HUES6 (cell line): Measurements from ENCODE around the gene UBXN2A.

ENCODE experiments used
- H3K27ac ChIP-seq: 2 replicates; pipeline ENCODE4 v1.7.0; 2013; ENCODE audit warnings: low read depth, mild to moderate bottlenecking, low read length, inconsistent platforms
- H3K27me3 ChIP-seq: 2 replicates; pipeline ENCODE4 v1.6.1; 2013; ENCODE audit warnings: low read length; ENCODE audit not compliant: control insufficient read depth, insufficient read depth
- H3K36me3 ChIP-seq: 2 replicates; pipeline ENCODE4 v1.6.1; 2013; ENCODE audit warnings: low read length; ENCODE audit not compliant: control insufficient read depth, insufficient read depth
- H3K4me1 ChIP-seq: 2 replicates; pipeline ENCODE4 v1.6.1; 2013; ENCODE audit warnings: low read length; ENCODE audit not compliant: control insufficient read depth, insufficient read depth
- H3K4me3 ChIP-seq: 2 replicates; pipeline ENCODE4 v1.5.1; 2013; ENCODE audit warnings: low read depth, low read length
- H3K9ac ChIP-seq: one replicate; pipeline ENCODE4 v1.6.1; 2013; ENCODE audit warnings: mild to moderate bottlenecking, low read length
- H3K9me3 ChIP-seq: 2 replicates; pipeline ENCODE4 v1.6.1; 2013; ENCODE audit warnings: low read depth, low read length; ENCODE audit not compliant: control insufficient read depth, insufficient read depth

UBXN2A gene

DNA sequence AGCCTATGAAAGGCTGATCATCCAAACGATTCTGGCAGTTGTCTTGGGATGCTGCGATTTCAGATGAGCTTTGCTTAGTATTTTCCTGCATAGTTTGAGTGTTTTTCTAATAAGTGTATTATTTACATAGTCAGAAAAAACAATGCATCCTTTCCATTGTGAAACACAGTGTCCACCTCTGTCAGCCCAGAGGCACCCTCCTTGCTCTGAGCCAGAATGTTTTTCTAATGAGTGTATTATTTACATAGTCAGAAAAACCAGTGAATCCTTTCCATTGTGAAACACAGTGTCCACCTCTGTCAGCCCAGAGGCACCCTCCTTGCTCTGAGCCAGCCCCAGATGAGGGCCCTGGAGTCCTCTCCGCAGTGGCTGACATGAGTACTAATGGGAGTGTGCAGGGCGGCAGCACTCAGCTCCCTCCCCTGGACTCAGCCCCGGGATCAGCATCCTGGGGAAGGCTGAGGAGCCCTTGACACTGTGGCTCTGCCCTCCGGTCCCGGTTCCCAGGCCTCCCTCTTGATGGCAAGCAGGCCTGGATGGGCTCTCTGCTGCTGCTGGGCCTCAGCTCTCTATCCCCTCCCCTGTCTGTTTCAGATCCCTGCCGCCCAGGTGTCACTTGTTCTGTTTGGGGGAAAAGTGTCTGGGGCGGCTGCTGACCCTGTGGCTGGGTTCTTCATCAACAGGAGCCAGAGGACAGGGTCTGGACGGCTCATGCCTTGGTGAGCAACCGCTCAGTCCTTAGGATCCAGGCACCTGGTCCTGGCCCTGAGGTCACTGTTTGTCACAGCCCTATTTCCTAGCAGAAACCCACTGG, 75.5 kb downstream of the UBXN2A start:
- Histone ChIP-seq H3K9me3 (no peaks in the 10 kb centered on the region), H3K4me1 (peaks cover 29% of the 10 kb centered on the region), H3K27ac (no peak overlapping the region), H3K4me3 (no peak overlapping the region), H3K36me3 (no peaks in the 10 kb centered on the region), H3K27me3 (no peaks in the 10 kb centered on the region; the same call in 1 of the 2 replicates), H3K9ac (no peak overlapping the region)

- Histone ChIP-seq H3K9ac (no peak overlapping the region), H3K27ac (no peak overlapping the region)
Measured at GRCh38 chr2:24016376-24016761, 76.1 kb downstream of the UBXN2A start.

GRCh38 chr2:24016853-24017703, 76.8 kb downstream of the UBXN2A start:
- H3K36me3 ChIP-seq = 0 out of 2 replicates have a peak, but pooled peaks cover 1% of the 10 kb centered on the region
- no peak overlapping the region for H3K4me3 ChIP-seq
- H3K4me1 ChIP-seq = peaks cover 29% of the 10 kb centered on the region
- no peaks in the 10 kb centered on the region for H3K27me3 ChIP-seq
- no peak overlapping the region for H3K9ac ChIP-seq
- H3K27ac ChIP-seq = no peak overlapping the region
- H3K9me3 ChIP-seq = no peaks in the 10 kb centered on the region

More at GRCh38 chr2:24016376-24016761, 76.1 kb downstream of the UBXN2A start:
- H3K27me3 ChIP-seq = no peaks in the 10 kb centered on the region
- H3K4me1 ChIP-seq = peaks cover 29% of the 10 kb centered on the region
- no peaks in the 10 kb centered on the region for H3K36me3 ChIP-seq
- no peaks in the 10 kb centered on the region for H3K9me3 ChIP-seq
- no peak overlapping the region for H3K4me3 ChIP-seq

DNA sequence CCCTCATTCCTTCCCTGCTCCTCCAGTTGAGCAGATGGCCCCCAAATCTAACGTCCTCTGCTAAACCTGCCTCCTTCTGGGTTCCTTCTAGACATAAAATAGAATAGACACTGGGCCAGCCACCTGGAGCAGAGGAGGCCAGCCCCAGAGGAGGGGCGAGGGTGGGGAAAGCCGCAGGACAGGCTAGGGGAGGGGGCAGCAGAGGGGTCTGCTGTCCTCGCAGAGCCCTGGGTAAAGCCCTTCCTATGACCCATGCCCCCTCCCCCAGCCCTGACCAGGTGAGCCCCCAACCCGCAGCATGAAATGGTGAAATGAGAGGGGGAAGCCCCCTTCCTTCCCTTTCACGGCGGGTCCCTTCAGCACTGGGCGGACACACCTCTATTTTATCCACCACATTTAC, 77.4 kb downstream of the UBXN2A start:
- no peaks in the 10 kb centered on the region for H3K27me3 ChIP-seq
- no peaks in the 10 kb centered on the region for H3K9me3 ChIP-seq
- no peak overlapping the region for H3K9ac ChIP-seq
- H3K27ac ChIP-seq = no peak overlapping the region
- peaks cover 8% of the 10 kb centered on the region for H3K36me3 ChIP-seq
- peaks cover 29% of the 10 kb centered on the region for H3K4me1 ChIP-seq
- H3K4me3 ChIP-seq = no peak overlapping the region

DNA sequence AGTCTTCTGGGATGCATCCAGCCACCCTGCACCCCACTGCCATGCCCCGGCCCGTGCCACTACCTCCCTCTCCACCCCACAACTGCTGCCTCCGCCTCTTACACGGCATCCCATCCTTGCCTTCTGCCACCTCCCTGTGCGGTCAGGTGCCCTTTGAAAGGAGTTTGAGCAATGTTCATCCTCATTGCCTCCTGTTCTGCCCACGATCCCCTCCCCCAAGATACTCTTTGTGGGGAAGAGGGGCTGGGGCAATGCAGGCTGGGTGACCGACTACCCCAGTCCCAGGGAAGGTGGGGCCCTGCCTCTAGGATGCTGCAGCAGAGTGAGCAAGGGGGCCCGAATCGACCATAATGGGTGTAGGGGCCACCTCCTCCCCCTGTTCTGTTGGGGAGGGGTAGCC, 78.0 kb downstream of the UBXN2A start:
- Histone ChIP-seq H3K4me1 (peaks cover 27% of the 10 kb centered on the region), H3K27ac (no peak overlapping the region), H3K9ac (no peak overlapping the region)

DNA sequence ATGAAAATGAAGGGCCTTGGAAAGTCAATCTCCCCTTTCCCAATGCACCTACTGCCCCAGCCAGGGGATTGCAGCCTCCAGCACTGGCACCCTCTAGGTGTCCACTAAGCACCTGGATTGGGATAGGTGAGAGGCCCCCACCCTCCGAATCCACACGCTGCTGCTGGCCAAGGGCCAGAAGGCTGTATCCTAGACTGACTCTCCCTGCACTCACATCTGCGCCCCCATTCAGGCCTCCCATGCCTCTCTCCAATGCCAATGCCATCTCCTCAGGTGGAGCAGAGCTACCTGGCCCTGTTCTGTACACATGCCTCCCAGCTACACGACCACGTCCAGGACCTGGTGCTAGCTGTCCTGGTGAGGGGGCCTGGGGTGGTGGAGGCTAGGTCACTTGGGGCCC, 79.5 kb downstream of the UBXN2A start:
- no peaks in the 10 kb centered on the region for H3K9me3 ChIP-seq
- no peak overlapping the region for H3K27ac ChIP-seq
- H3K4me1 ChIP-seq = peaks cover 36% of the 10 kb centered on the region

More for the DNA sequence above, 78.0 kb downstream of the UBXN2A start:
- H3K4me3 ChIP-seq = no peak overlapping the region
- no peaks in the 10 kb centered on the region for H3K9me3 ChIP-seq
- peaks cover 12% of the 10 kb centered on the region for H3K36me3 ChIP-seq
- no peaks in the 10 kb centered on the region for H3K27me3 ChIP-seq

DNA sequence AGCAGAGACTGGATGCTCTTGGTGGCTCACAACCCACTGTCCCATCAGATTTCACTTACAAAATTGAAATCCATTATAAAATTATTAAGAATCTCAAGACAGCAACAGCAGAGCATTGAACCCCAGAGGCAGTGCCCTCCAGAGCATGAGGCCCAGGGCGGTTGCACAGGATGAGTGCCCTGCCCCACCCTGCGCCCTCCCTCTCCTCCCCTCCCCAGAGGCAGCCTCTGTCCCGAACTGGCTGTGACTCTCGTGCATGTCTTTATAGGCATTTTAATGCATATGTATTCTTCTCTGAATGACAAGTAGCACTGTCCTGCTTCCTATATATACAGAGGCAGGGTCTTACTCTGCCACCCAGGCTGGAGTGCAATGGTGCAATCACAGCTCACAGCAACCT, 80.0 kb downstream of the UBXN2A start:
- peaks cover 41% of the 10 kb centered on the region for H3K4me1 ChIP-seq
- H3K4me3 ChIP-seq = no peak overlapping the region
- no peaks in the 10 kb centered on the region for H3K9me3 ChIP-seq
- H3K27me3 ChIP-seq = no peaks in the 10 kb centered on the region
- H3K27ac ChIP-seq = no peak overlapping the region
- peaks cover 20% of the 10 kb centered on the region for H3K36me3 ChIP-seq
- H3K9ac ChIP-seq = no peak overlapping the region

More for the DNA sequence above, 79.5 kb downstream of the UBXN2A start:
- H3K9ac ChIP-seq = no peak overlapping the region
- H3K36me3 ChIP-seq = peaks cover 20% of the 10 kb centered on the region
- no peak overlapping the region for H3K4me3 ChIP-seq
- H3K27me3 ChIP-seq = no peaks in the 10 kb centered on the region

DNA sequence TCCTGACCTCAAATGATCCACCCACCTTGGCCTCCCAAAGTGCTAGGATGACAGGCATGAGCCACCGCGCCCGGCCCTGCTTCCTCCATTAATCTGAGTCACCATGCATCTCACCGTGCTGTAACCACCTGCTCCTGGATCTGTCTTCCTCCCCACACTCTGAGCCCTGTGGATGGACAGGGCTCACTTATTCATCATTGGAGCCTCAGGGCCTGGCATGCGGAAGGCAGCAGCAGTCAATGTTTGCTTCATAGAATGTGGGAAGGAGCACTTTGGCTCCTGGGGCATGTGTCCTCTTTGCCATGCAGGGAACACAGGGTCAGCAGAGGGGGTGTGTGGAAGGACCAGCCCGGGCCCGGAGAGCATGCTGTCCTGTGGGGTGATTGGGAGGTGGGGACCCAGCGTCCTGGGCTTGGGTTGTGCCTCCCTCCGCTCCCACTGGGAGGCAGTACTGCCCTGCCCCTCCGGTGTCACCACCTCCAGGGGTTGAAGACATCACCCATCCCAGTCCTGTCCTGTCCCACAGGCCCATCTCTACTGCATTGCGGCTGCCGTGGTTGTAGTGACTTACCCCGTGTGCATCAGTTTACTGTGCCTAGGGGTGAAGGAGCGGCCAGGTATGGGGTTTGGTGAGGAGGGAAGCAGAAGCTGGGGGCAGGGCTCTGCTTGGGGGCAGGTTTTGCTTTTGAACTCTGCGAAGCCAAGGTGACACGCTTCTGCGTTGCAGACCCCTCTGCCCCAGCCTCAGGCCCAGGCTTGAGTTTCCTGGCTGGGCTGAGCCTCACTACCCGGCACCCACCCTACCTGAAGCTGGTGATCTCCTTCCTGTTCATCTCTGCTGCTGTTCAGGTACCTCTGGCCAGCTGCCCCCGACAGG, 81.1 kb downstream of the UBXN2A start:
- Histone ChIP-seq H3K9ac (no peak overlapping the region), H3K36me3 (peaks cover 20% of the 10 kb centered on the region), H3K9me3 (no peaks in the 10 kb centered on the region), H3K27ac (no peak overlapping the region), H3K4me3 (no peak overlapping the region), H3K27me3 (no peaks in the 10 kb centered on the region), H3K4me1 (peaks cover 44% of the 10 kb centered on the region)

- Histone ChIP-seq H3K4me3 (no peak overlapping the region), H3K9ac (no peak overlapping the region), H3K9me3 (no peaks in the 10 kb centered on the region), H3K27me3 (no peaks in the 10 kb centered on the region), H3K4me1 (peaks cover 41% of the 10 kb centered on the region), H3K36me3 (peaks cover 20% of the 10 kb centered on the region), H3K27ac (no peak overlapping the region)
Measured at GRCh38 chr2:24022324-24022974, 82.2 kb downstream of the UBXN2A start.

DNA sequence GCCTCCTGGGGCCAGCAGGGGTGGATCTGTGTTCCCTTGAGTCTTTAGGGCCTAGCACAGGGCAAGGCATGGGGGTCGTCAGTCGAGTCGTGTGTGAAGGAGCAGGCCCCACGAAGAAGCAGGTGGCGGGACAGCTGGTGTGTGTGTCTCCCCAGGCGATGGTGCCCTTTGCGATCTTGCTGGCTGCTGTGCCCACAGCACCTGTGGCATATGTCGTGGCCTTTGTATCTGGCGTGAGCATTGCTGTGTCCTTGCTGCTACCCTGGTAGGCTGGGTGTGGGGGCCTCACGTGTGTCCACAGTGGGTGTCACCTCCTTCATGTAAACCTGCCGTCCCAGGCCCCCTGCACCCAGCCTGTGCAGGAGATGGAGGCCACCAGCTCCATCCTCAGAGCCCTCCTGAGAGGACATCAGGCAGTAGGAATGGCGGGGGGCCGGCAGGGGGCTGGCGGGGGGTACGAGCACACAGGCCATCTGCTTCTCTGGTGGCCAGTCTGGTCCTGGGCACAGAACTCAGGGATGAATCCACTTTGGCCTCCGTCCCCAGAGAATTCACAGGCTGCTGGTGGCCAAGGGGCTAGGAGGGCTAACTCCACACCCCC, 82.8 kb downstream of the UBXN2A start:
- Histone ChIP-seq H3K9ac (no peak overlapping the region), H3K4me3 (no peak overlapping the region), H3K27me3 (no peaks in the 10 kb centered on the region), H3K36me3 (peaks cover 20% of the 10 kb centered on the region), H3K27ac (no peak overlapping the region), H3K4me1 (peaks cover 44% of the 10 kb centered on the region), H3K9me3 (no peaks in the 10 kb centered on the region)
